ENCODE results near the gene CCDC28A.

GRCh38 chr6:138785980-138786379, 12.4 kb downstream of the CCDC28A start:
- TF ChIP-seq GATA2 (IDR thresholded peaks at IDR 0.05; ENCODE audit: low read depth, low read length) = no peak
- no peak for TF ChIP-seq GATA3 (IDR thresholded peaks at IDR 0.05; ENCODE audit: low read depth, low read length)

Data from SH-SY5Y (cell line).